Measurements from ENCODE around the gene TESK1. TPM values are rescaled to one million over a fixed set of nuclear protein-coding genes. Genes with fewer than 3 reads are reported as not detected.

Gene TESK1
- total RNA-seq, 6 donors from 2014 or later = 36.9 to 61.9 (median 43.6) TPM

GRCh38 chr9:35568196-35568595 lies 36.9 kb upstream of the TESK1 start:
- H3K4me3 ChIP-seq = no peak overlapping the region
- 78 to 89% methylated on average over 4 of the region's 4 CpGs for WGBS, 2 donors
- no peaks in the 10 kb centered on the region for H3K27me3 ChIP-seq
- DNase-seq (no peak), ATAC-seq (ENCODE audit: low FRiP score in 2 of 2) (peak in 1 of 2 donors; percentile 37)
- no peak for TF ChIP-seq POLR2A (IDR thresholded peaks at IDR 0.05)
- no peaks in the 10 kb centered on the region for H3K9me3 ChIP-seq
- H3K27ac ChIP-seq = no peak overlapping the region
- peaks cover 5 to 15% (median 12%) of the 10 kb centered on the region in 4 donors for H3K4me1 ChIP-seq
- no peaks in the 10 kb centered on the region for H3K36me3 ChIP-seq

- ATAC-seq (ENCODE audit: low FRiP score in 2 of 2) = no peak
- 57 to 70% methylated on average over 5 of the region's 5 CpGs for WGBS, 2 donors
- no peak overlapping the region for H3K27ac ChIP-seq
- no peak for DNase-seq
- TF ChIP-seq, protein P1, sequence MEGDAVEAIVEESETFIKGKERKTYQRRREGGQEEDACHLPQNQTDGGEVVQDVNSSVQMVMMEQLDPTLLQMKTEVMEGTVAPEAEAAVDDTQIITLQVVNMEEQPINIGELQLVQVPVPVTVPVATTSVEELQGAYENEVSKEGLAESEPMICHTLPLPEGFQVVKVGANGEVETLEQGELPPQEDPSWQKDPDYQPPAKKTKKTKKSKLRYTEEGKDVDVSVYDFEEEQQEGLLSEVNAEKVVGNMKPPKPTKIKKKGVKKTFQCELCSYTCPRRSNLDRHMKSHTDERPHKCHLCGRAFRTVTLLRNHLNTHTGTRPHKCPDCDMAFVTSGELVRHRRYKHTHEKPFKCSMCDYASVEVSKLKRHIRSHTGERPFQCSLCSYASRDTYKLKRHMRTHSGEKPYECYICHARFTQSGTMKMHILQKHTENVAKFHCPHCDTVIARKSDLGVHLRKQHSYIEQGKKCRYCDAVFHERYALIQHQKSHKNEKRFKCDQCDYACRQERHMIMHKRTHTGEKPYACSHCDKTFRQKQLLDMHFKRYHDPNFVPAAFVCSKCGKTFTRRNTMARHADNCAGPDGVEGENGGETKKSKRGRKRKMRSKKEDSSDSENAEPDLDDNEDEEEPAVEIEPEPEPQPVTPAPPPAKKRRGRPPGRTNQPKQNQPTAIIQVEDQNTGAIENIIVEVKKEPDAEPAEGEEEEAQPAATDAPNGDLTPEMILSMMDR (IDR thresholded peaks at IDR 0.05) = no peak
- no peak for TF ChIP-seq POLR2A (IDR thresholded peaks at IDR 0.05)
- TF ChIP-seq POLR2AphosphoS5 (IDR thresholded peaks at IDR 0.05) = no peak
- TF ChIP-seq EP300 (IDR thresholded peaks at IDR 0.05) = no peak
- no peaks in the 10 kb centered on the region for H3K36me3 ChIP-seq
- no peak overlapping the region for H3K4me3 ChIP-seq
- peaks cover under 1 to 5% (median 4%) of the 10 kb centered on the region in 4 donors for H3K4me1 ChIP-seq
- no peaks in the 10 kb centered on the region for H3K27me3 ChIP-seq
- no peaks in the 10 kb centered on the region for H3K9me3 ChIP-seq
Observed at GRCh38 chr9:35569206-35569605, 35.9 kb upstream of the TESK1 start.

- Histone ChIP-seq H3K4me3 (no peak overlapping the region), H3K9me3 (no peaks in the 10 kb centered on the region), H3K27ac (no peak overlapping the region), H3K27me3 (no peaks in the 10 kb centered on the region), H3K4me1 (no peaks in the 10 kb centered on the region), H3K36me3 (no peaks in the 10 kb centered on the region)
- 75 to 80% methylated on average over 6 of the region's 6 CpGs for WGBS, 2 donors
- DNase-seq (no peak), ATAC-seq (ENCODE audit: low FRiP score in 2 of 2) (no peak)
- TF ChIP-seq POLR2AphosphoS5 (IDR thresholded peaks at IDR 0.05) = no peak
- TF ChIP-seq EP300 (IDR thresholded peaks at IDR 0.05) = no peak
- TF ChIP-seq, protein P1 (IDR thresholded peaks at IDR 0.05) = no peak
- TF ChIP-seq POLR2A (IDR thresholded peaks at IDR 0.05) = no peak
Observed at GRCh38 chr9:35570709-35571504, 34.2 kb upstream of the TESK1 start.

GRCh38 chr9:35574578-35575122 lies 30.4 kb upstream of the TESK1 start:
- no peak for TF ChIP-seq POLR2AphosphoS5 (IDR thresholded peaks at IDR 0.05)
- Histone ChIP-seq H3K27me3 (no peaks in the 10 kb centered on the region), H3K9me3 (peaks cover 0 to 3% (median 2%) of the 10 kb centered on the region in 4 donors), H3K27ac (no peak overlapping the region), H3K4me3 (no peak overlapping the region), H3K36me3 (no peaks in the 10 kb centered on the region), H3K4me1 (no peaks in the 10 kb centered on the region)
- ATAC-seq (ENCODE audit: low FRiP score in 2 of 2) (no peak), DNase-seq (no peak)
- WGBS, 2 donors = 90 to 92% methylated on average over 2 of the region's 2 CpGs

GRCh38 chr9:35575478-35575877 lies 29.6 kb upstream of the TESK1 start:
- Histone ChIP-seq H3K27ac (no peak overlapping the region), H3K4me1 (no peaks in the 10 kb centered on the region), H3K36me3 (no peaks in the 10 kb centered on the region), H3K4me3 (no peak overlapping the region), H3K9me3 (peaks cover 0 to 11% (median 8%) of the 10 kb centered on the region in 4 donors), H3K27me3 (no peaks in the 10 kb centered on the region)
- TF ChIP-seq POLR2A (IDR thresholded peaks at IDR 0.05) (no peak), POLR2AphosphoS5 (IDR thresholded peaks at IDR 0.05) (no peak), EP300 (IDR thresholded peaks at IDR 0.05) (no peak)
- TF ChIP-seq, protein P1 (IDR thresholded peaks at IDR 0.05) = no peak
- WGBS, 2 donors = 92 to 95% methylated on average over 5 of the region's 5 CpGs
- ATAC-seq (ENCODE audit: low FRiP score in 2 of 2) = peak in 1 of 2 donors; percentile 50
- no peak for DNase-seq

Data from upper lobe of left lung (tissue), 6 donors.